Fibroblast of skin of right quadriceps (primary cell): ENCODE results near the gene TRAPPC10.

ENCODE experiments used
- DNase-seq: peaks from one replicate; pipeline ENCODE4 v3.0.0-alpha.2; 2013

TRAPPC10 gene

GRCh38 chr21:44011579-44012473 lies at the start of gene TRAPPC10:
Gene TRAPPC10, plus strand, starts transcription at chr21:44012309. Its CDS starts 185 bp downstream, at chr21:44012494.
- DNase-seq, result peak; percentile 86

GRCh38 chr21:43965911-43966585 lies 46.1 kb upstream of the TRAPPC10 start:
- DNase-seq, result no peak

- DNase-seq, result no peak
Observed at GRCh38 chr21:43966946-43967512, 45.1 kb upstream of the TRAPPC10 start.

- no peak for DNase-seq
Observed at GRCh38 chr21:43967981-43968380, 44.1 kb upstream of the TRAPPC10 start.

GRCh38 chr21:43968410-43969114 lies 43.5 kb upstream of the TRAPPC10 start:
- no peak for DNase-seq

GRCh38 chr21:43969115-43969444 lies 43.0 kb upstream of the TRAPPC10 start:
- no peak for DNase-seq

GRCh38 chr21:43970551-43970950 lies 41.6 kb upstream of the TRAPPC10 start:
- DNase-seq, result no peak

GRCh38 chr21:43971201-43971991 lies 40.7 kb upstream of the TRAPPC10 start:
- no peak for DNase-seq

GRCh38 chr21:43971992-43972255 lies 40.2 kb upstream of the TRAPPC10 start:
- DNase-seq, result no peak

- DNase-seq, result no peak
Observed at GRCh38 chr21:43972850-43973633, 39.1 kb upstream of the TRAPPC10 start.

- no peak for DNase-seq
Observed at GRCh38 chr21:43973634-43973955, 38.5 kb upstream of the TRAPPC10 start.

- DNase-seq, result no peak
Observed at GRCh38 chr21:43974791-43975468, 37.2 kb upstream of the TRAPPC10 start.

GRCh38 chr21:43975469-43976098 lies 36.5 kb upstream of the TRAPPC10 start:
- DNase-seq, result peak; percentile 45

- no peak for DNase-seq
Observed at GRCh38 chr21:43976661-43977060, 35.4 kb upstream of the TRAPPC10 start.

GRCh38 chr21:43978060-43978459 lies 34.0 kb upstream of the TRAPPC10 start:
- DNase-seq, result no peak

- DNase-seq, result no peak
Observed at GRCh38 chr21:43979654-43980053, 32.5 kb upstream of the TRAPPC10 start.

GRCh38 chr21:43981151-43981870 lies 30.8 kb upstream of the TRAPPC10 start:
- DNase-seq, result no peak

- no peak for DNase-seq
Observed at GRCh38 chr21:43981871-43982210, 30.3 kb upstream of the TRAPPC10 start.

GRCh38 chr21:43982489-43983078 lies 29.5 kb upstream of the TRAPPC10 start:
- DNase-seq, result no peak

- DNase-seq, result no peak
Observed at GRCh38 chr21:43983390-43983789, 28.7 kb upstream of the TRAPPC10 start.
